B cell (primary cell): ENCODE data around the gene PSAP. TPM values are rescaled to one million over a fixed set of nuclear protein-coding genes. Genes with fewer than 3 reads are reported as not detected.

Experiments used
- ATAC-seq: fragments of 200-7000 bp; cut with Tn5 transposase; one replicate; pipeline ENCODE4 v1.10.0; 2021; ENCODE audit warnings: low read depth, mild to moderate bottlenecking, moderate number of reproducible peaks, moderate library complexity
- CTCF ChIA-PET: fragments of 350-600 bp; sonication (Branson Sonifier 250); formaldehyde crosslinking; loops from one replicate; lab custom pipeline; 2021; ENCODE audit warnings: antibody characterized with exemption, inconsistent platforms; lab: Charles Lee
- POLR2A ChIA-PET: fragments of 350-600 bp; sonication (Branson Sonifier 250); formaldehyde crosslinking; loops from one replicate; lab custom pipeline; 2021; ENCODE audit warnings: antibody characterized with exemption; lab: Charles Lee
- DNase-seq: peaks from one replicate; pipeline ENCODE4 v3.0.0; 2013
- H2AFZ ChIP-seq: 2 replicates; pipeline ENCODE4 v1.6.1; 2012; ENCODE audit warnings: mild to moderate bottlenecking, low read depth, low read length; ENCODE audit not compliant: insufficient read depth, poor library complexity, severe bottlenecking
- H3K27ac ChIP-seq, 2 donors: 1 replicate in 1 of 2; 2 replicates in 1 of 2; pipeline ENCODE4 v1.5.1; 2012 to 2013; ENCODE audit warnings: low read length in 2 of 2, mild to moderate bottlenecking in 2 of 2, moderate library complexity in 1 of 2
- H3K27me3 ChIP-seq, 4 experiments: fragments of 200-600 bp in 1 of 4; sonication (generic) in 1 of 4; replicated peaks in 1 of 4; 1 replicate in 2 of 4; 2 replicates in 2 of 4; pipeline versions ENCODE4 v1.6.1 to v1.7.0; 2013 to 2016; ENCODE audit warnings: low read length in 3 of 4, mild to moderate bottlenecking in 2 of 4, mixed read lengths in 1 of 4, moderate library complexity in 1 of 4; ENCODE audit not compliant: insufficient read depth in 4 of 4, control insufficient read depth in 3 of 4; ENCODE audit errors: control extremely low read depth in 1 of 4
- H3K36me3 ChIP-seq, 2 experiments: replicated peaks in 1 of 2; 1 replicate in 1 of 2; 2 replicates in 1 of 2; pipeline versions ENCODE4 v1.6.1 to v1.7.1; 2013; ENCODE audit warnings: low read length in 1 of 2; ENCODE audit not compliant: insufficient read depth in 2 of 2, control insufficient read depth in 1 of 2; ENCODE audit errors: control extremely low read depth in 1 of 2, extremely low read depth in 1 of 2
- H3K4me1 ChIP-seq, 2 donors: fragments of 200-600 bp in 1 of 2; sonication (generic) in 1 of 2; 1 replicate in 1 of 2; 2 replicates in 1 of 2; pipeline versions ENCODE4 v1.5.1 to v1.6.1; 2013 to 2017; ENCODE audit warnings: low read length in 2 of 2; ENCODE audit not compliant: control insufficient read depth in 2 of 2, insufficient read depth in 2 of 2
- H3K4me2 ChIP-seq: replicated peaks from 2 replicates; pipeline ENCODE3; 2012; ENCODE audit warnings: mild to moderate bottlenecking, low read depth, low read length; ENCODE audit not compliant: poor library complexity, severe bottlenecking
- H3K4me3 ChIP-seq, 5 experiments: fragments of 200-600 bp in 1 of 5; sonication (generic) in 1 of 5; 1 replicate in 3 of 5; 2 replicates in 2 of 5; pipeline versions ENCODE4 v1.5.1 to v1.7.0; 2011 to 2016; ENCODE audit warnings: low read length in 4 of 5, mild to moderate bottlenecking in 4 of 5, low read depth in 2 of 5, control low read depth in 1 of 5, moderate library complexity in 1 of 5; ENCODE audit not compliant: insufficient read depth in 1 of 5; ENCODE audit errors: control extremely low read depth in 1 of 5, extremely low read depth in 1 of 5
- H3K79me2 ChIP-seq: fragments of 200-600 bp; sonication (generic); one replicate; pipeline ENCODE4 v1.6.0; 2016; ENCODE audit warnings: low read length; ENCODE audit not compliant: control insufficient read depth, insufficient read depth
- H3K9ac ChIP-seq: fragments of 200-600 bp; sonication (generic); 2 replicates; pipeline ENCODE4 v1.6.1; 2017; ENCODE audit warnings: mild to moderate bottlenecking, low read length, moderate library complexity
- H3K9me3 ChIP-seq, 3 donors: one replicate each; pipeline versions ENCODE4 v1.6.1 to v1.7.1; 2013; ENCODE audit warnings: low read length in 2 of 3; ENCODE audit not compliant: control insufficient read depth in 2 of 3, insufficient read depth in 1 of 3; ENCODE audit errors: control extremely low read depth in 1 of 3
- H4K20me1 ChIP-seq: 2 replicates; pipeline ENCODE4 v1.6.0; 2012; ENCODE audit warnings: mild to moderate bottlenecking, low read length; ENCODE audit not compliant: insufficient read depth, control insufficient read depth, poor library complexity, severe bottlenecking
- H3K27ac Mint-ChIP-seq: one replicate; pipeline ENCODE4 v1.8.0; 2021; ENCODE audit warnings: mixed read lengths
- H3K27me3 Mint-ChIP-seq: one replicate; pipeline ENCODE4 v1.8.0; 2021; ENCODE audit warnings: mixed read lengths
- H3K4me1 Mint-ChIP-seq: one replicate; pipeline ENCODE4 v1.8.0; 2021; ENCODE audit warnings: mixed read lengths
- H3K4me3 Mint-ChIP-seq: one replicate; pipeline ENCODE4 v1.8.0; 2021; ENCODE audit warnings: mixed read lengths
- H3K9me3 Mint-ChIP-seq: one replicate; pipeline ENCODE4 v1.8.0; 2022; ENCODE audit warnings: mixed read lengths; ENCODE audit not compliant: insufficient read depth
- CTCF ChIP-seq: fragments of 200-600 bp; IDR thresholded peaks from one replicate; pipeline ENCODE4 v1.8.0; 2022; ENCODE audit warnings: antibody characterized with exemption, mild to moderate bottlenecking
- EZH2 ChIP-seq: IDR thresholded peaks from 2 replicates; pipeline ENCODE4 v1.6.1; 2012; ENCODE audit warnings: borderline replicate concordance, low read depth, mild to moderate bottlenecking, moderate library complexity, low read length; ENCODE audit not compliant: insufficient read depth, poor library complexity, severe bottlenecking
- WGBS: methylation state at CpG from one replicate; pipeline ENCODE4 v1.1.5; 2013; ENCODE audit warnings: missing lambda C conversion rate; ENCODE audit not compliant: insufficient coverage; 5-methylcytosine and 5-hydroxymethylcytosine counted together
- intact Hi-C: fragments of 100-400 bp; cut with micrococcal nuclease; formaldehyde crosslinking; loops from one replicate; pipeline ENCODE4 v1.10.0; 2022
- polyA plus RNA-seq: library from polyadenylated mRNA; depleted of rRNA; stranded (reverse); fragments of >200 nt; gene quantifications from 2 replicates; pipeline ENCODE4 v1.2.3, GENCODE V29; 2012
- total RNA-seq, 2 donors: library from RNA; stranded (reverse); fragments of 120-200 nt in 1 of 2; gene quantifications; 1 replicate in 1 of 2; 2 replicates in 1 of 2; pipeline versions ENCODE4 v1.2.3 to v1.2.4, GENCODE V29; 2013 to 2022

Gene PSAP
- total and polyA plus RNA-seq, 2 donors (not counting 1 experiment from before 2014, with no cell fraction given): 206 to 509 TPM

GRCh38 chr10:71778071-71778825, 72.8 kb downstream of the PSAP start:
- H3K27ac ChIP-seq: no peak overlapping the region
- no peaks in the 10 kb centered on the region for H3K9me3 ChIP-seq
- H2AFZ ChIP-seq: no peak overlapping the region
- no peak for ATAC-seq
- DNase-seq: no peak
- H3K27me3 ChIP-seq: no peaks in the 10 kb centered on the region
- H3K4me1 ChIP-seq: peaks cover 40 to 47% of the 10 kb centered on the region in 2 donors
- no peaks in the 10 kb centered on the region for H4K20me1 ChIP-seq
- TF ChIP-seq CTCF: no peak
- TF ChIP-seq EZH2: no peak
- H3K27me3 Mint-ChIP-seq: no peaks in the 10 kb centered on the region
- WGBS: 83% methylated on average over 1 of the region's 11 CpGs
- no peaks in the 10 kb centered on the region for H3K9me3 Mint-ChIP-seq
- peaks cover 40% of the 10 kb centered on the region for H3K79me2 ChIP-seq
- no peak overlapping the region for H3K9ac ChIP-seq
- ChIA-PET POLR2A (interaction anchor here (0.6 kb wide), 1 partner anchor 105 kb away, joined by 4 read pairs; no protein-coding TSS in a partner anchor), CTCF (interaction anchor here (0.6 to 1.2 kb wide), 3 partner anchors 70 to 400 kb away, joined by 3 to 4 read pairs (median 4); no protein-coding TSS in a partner anchor)
- H3K4me1 Mint-ChIP-seq: peaks cover 46% of the 10 kb centered on the region
- H3K4me2 ChIP-seq: no peak overlapping the region
- no peak overlapping the region for H3K4me3 ChIP-seq
- intact Hi-C loops: no loop called here
- H3K4me3 Mint-ChIP-seq: no peak overlapping the region
- no peak overlapping the region for H3K27ac Mint-ChIP-seq
- H3K36me3 ChIP-seq: no peaks in the 10 kb centered on the region
